HL-60 (cell line): ENCODE data around the gene TMC1.

ENCODE experiments used
- GABPA ChIP-seq: IDR thresholded peaks from 2 replicates; pipeline ENCODE4 v1.6.1; 2012; ENCODE audit warnings: low read depth
- POLR2AphosphoS5 ChIP-seq: IDR thresholded peaks from 2 replicates; pipeline ENCODE4 v1.6.1; 2012; ENCODE audit warnings: low read depth
- TF ChIP-seq, protein P1 (sequence below): IDR thresholded peaks from one replicate; pipeline ENCODE4 v1.5.1; 2011; ENCODE audit warnings: low read length, control low read depth, inconsistent platforms; ENCODE audit not compliant: insufficient read depth

DNA sequence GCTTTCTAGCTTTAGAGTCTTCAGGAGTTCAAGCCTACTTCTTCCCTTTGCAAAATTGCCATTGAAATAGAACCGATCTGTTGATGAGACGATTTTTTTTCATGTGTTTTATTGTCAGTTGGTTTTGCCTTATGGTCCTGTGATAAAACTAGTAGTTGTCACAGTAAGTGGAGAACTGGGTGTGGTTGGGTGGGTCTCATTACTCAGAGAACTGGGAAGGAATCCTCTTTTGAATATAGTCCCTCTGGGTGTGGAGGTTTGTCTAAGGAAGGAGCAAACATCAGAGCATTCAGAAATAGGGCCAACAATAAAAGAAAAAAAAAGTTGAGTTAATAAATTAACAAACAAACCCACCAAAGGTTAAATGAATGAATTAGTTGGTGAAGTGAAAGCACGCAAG lies 362.5 kb downstream of the TMC1 start:
- TF ChIP-seq, protein P1, sequence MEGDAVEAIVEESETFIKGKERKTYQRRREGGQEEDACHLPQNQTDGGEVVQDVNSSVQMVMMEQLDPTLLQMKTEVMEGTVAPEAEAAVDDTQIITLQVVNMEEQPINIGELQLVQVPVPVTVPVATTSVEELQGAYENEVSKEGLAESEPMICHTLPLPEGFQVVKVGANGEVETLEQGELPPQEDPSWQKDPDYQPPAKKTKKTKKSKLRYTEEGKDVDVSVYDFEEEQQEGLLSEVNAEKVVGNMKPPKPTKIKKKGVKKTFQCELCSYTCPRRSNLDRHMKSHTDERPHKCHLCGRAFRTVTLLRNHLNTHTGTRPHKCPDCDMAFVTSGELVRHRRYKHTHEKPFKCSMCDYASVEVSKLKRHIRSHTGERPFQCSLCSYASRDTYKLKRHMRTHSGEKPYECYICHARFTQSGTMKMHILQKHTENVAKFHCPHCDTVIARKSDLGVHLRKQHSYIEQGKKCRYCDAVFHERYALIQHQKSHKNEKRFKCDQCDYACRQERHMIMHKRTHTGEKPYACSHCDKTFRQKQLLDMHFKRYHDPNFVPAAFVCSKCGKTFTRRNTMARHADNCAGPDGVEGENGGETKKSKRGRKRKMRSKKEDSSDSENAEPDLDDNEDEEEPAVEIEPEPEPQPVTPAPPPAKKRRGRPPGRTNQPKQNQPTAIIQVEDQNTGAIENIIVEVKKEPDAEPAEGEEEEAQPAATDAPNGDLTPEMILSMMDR, result no peak
- no peak for TF ChIP-seq GABPA
- TF ChIP-seq POLR2AphosphoS5, result no peak
